22Rv1 (cell line): ENCODE results near the gene CEBPG.

Experiments
- H3K27ac ChIP-seq: fragments of 450-650 bp; 2 replicates; pipeline ENCODE4 v1.5.1; 2017
- ZFX ChIP-seq: fragments of 450-650 bp; IDR thresholded peaks from 2 replicates; pipeline ENCODE4 v1.6.1; 2017; ENCODE audit warnings: antibody characterized with exemption, borderline replicate concordance
- TF ChIP-seq, protein P1 (sequence below): fragments of 450-650 bp; IDR thresholded peaks from 2 replicates; pipeline ENCODE4 v1.5.1; 2017; ENCODE audit warnings: mild to moderate bottlenecking

The CEBPG gene

DNA sequence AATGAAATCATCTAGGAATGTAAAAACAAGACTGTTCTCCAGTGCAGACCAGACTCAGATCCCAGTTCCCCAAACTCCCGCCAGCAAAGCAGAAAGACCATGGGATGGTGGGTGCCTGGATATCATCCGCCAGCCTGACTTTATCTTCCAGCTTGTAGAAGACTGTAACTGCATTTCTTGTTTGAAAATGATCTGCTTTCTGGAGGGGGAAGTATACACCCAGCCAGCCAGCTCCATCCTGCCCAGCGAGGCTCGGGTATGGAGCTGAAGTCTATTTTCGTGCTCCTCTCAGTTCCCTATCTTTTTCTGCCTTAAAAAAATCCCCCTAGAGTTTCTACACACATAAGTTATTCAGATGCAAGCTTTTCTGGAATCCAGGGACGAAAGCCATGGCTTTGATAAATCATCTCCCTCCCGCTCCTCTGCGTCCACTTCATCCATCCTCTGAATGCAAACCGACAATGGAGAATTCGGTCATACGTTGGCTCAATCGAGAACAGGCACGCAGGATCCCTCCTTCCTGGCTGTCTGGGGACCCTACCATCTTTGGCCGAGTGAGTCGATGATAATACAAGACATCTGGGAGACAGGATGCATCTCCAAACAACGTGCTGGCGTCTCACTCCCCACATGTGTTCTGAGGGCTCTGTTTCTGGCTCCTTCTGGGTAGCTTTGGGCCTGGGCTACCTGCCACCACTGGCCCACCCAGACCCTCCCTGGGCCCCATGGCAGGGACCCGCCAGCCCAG lies 31.2 kb downstream of the CEBPG start:
- no peak for TF ChIP-seq ZFX
- TF ChIP-seq, protein P1, sequence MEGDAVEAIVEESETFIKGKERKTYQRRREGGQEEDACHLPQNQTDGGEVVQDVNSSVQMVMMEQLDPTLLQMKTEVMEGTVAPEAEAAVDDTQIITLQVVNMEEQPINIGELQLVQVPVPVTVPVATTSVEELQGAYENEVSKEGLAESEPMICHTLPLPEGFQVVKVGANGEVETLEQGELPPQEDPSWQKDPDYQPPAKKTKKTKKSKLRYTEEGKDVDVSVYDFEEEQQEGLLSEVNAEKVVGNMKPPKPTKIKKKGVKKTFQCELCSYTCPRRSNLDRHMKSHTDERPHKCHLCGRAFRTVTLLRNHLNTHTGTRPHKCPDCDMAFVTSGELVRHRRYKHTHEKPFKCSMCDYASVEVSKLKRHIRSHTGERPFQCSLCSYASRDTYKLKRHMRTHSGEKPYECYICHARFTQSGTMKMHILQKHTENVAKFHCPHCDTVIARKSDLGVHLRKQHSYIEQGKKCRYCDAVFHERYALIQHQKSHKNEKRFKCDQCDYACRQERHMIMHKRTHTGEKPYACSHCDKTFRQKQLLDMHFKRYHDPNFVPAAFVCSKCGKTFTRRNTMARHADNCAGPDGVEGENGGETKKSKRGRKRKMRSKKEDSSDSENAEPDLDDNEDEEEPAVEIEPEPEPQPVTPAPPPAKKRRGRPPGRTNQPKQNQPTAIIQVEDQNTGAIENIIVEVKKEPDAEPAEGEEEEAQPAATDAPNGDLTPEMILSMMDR, result no peak
- H3K27ac ChIP-seq, result no peak overlapping the region

DNA sequence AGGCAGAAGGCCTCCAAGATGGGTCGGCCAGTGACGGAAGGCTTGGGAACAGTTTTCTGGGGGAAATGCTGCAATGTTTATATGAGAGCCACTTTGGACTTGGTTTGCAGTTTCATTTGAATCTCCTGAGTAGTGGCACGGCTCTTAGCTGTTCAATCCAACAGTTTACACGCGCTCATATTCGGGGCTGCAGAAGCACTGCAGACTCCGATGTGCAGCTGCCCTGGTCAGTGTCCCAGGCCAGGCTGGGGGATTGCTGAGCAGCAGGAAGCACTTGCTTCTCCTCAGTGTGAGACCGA lies 31.7 kb downstream of the CEBPG start:
- no peak overlapping the region for H3K27ac ChIP-seq
- TF ChIP-seq, protein P1, result no peak
- TF ChIP-seq ZFX, result no peak

DNA sequence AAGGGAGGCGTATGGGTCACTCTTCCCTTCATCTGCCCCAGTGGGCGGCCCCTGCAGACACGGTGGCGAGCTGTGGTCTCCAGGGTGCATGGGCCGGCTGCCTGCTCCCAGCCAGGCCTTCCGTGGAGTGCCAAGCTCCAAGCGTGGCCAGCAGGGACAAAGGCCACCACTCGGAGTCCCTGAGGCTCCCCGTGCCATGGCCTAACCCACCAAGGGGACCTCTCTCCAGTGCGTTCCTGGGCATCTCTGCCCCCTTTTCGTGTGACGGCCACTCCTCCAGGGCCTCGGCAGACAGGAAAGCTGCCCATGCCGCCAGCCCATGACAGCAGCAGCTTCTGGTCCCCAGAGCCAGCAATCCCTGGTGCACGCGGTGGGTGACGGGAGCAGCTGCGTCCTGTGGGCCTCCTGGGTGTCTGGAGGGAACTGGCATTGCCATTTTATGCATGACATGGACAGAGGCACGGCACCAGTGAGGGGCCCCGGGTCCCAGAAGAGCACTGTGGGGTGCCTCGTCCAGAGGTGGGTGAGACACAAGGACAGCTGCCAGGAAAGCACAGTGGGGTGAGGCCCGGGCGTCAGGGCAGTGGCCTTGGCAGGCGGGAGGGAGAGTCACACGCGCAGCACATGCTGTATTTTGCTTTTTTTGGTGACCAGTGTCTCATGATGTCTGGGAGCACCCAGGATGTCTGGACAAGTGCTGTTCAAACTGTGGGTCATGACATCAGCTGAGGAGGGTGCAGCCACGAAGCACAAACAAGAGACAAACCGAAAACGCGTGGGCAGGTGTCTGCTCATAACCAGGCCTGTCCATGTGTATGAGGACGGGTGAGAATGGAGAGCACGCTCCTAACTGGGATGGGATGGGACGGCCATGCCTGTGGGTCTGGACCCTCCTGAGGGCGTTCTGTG lies 32.3 kb downstream of the CEBPG start:
- H3K27ac ChIP-seq, result no peak overlapping the region
- TF ChIP-seq, protein P1, result no peak
- TF ChIP-seq ZFX, result no peak

DNA sequence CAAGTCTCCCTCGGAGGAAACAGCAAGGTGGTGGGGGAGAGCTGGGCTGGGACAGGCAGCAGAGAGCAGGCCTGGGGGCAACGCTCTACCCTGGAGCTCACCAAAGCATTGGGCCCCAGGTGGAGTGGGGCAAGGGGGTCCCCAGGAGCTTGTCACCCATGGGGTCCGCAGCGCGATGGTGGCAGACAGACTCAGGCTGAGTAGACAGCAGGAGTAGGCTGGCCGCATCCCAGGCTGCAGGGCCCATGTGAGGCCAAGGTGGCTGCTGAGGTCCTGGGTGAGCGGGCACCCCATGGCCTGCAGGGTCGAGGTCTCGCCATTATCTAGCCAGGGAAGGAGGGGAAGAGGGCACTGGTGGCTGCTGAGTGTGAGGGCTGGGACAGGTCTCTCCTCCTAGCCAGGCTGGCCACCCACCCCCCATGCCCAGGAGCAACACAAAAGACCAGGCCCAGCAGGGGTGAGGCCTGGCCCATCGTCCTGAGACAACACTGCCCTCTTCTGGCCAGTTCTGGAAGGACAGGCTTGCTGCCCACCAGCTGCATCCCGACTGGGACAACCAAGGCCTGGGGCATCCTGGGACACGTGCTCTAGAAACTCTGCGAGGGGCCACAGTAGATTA lies 33.1 kb downstream of the CEBPG start:
- H3K27ac ChIP-seq, result no peak overlapping the region
- no peak for TF ChIP-seq ZFX
- TF ChIP-seq, protein P1, result peak; percentile 89

DNA sequence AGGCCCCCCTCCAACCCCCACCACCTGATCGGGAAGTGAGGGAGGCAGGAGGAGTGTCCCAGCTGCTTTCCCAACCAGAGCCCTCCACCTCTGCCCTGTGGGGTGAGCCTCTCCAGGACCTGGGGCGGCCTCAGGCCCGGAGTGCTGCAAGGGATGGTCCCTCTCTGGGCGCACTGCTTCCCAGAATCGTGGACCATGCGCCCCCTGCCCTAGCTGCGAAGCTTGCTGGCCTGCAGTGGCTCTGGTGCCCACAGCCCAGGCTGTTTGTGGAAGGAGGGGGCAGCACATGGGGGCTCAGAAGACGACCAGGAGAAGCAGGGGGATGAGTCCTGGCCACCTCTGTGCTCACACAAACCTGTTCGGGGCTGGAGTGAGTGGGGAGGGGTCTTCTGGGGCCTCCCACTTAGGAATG lies 33.6 kb downstream of the CEBPG start:
- no peak for TF ChIP-seq ZFX
- TF ChIP-seq, protein P1, result peak; percentile 66
- H3K27ac ChIP-seq, result no peak overlapping the region

DNA sequence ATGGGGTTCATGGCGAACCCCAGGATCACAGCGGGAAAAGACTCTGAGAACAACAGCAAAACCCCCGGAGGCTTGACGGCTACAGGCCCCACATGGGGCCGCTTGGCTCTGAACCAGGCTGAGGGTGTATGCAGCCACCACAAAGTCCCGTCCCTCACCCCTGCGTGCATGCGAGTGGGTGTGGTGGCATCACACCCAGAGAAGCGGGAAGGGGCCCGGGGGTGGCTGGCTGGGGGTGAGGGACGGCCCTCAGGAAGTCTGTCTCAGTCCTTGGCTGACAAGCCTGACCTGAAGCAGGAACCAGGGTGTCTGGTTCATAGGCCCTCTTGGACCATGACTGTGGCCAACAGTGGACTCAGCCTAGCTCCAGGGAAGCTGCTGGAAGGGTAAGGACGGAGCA lies 34.2 kb downstream of the CEBPG start:
- H3K27ac ChIP-seq, result no peak overlapping the region

More for the DNA sequence above, 34.2 kb downstream of the CEBPG start:
- no peak for TF ChIP-seq ZFX
- TF ChIP-seq, protein P1, result no peak
